WTC11 (cell line): ENCODE results near the gene ARHGAP8. TPM values are rescaled to one million over a fixed set of nuclear protein-coding genes. Genes with fewer than 3 reads are reported as not detected.

Source experiments
- ATAC-seq: fragments of 200-7000 bp; cut with Tn5 transposase; 2 replicates; pipeline ENCODE4 v1.10.0; 2021; ENCODE audit warnings: mild to moderate bottlenecking, moderate library complexity
- CTCF ChIA-PET: fragments of 300-600 bp; sonication (Branson Sonifier 250); formaldehyde crosslinking; loops from one replicate; lab custom pipeline; 2021; ENCODE audit warnings: antibody characterized with exemption; lab: Charles Lee
- POLR2A ChIA-PET: fragments of 350-600 bp; sonication (Branson Sonifier 250); formaldehyde crosslinking; loops from one replicate; lab custom pipeline; 2021; ENCODE audit warnings: antibody characterized with exemption; lab: Charles Lee
- DNase-seq: peaks from one replicate; pipeline ENCODE4 v3.0.0; 2021; ENCODE audit warnings: low spot score
- H3K27ac Mint-ChIP-seq: 2 replicates; pipeline ENCODE4 v1.8.0; 2021; ENCODE audit warnings: mixed read lengths
- H3K27me3 Mint-ChIP-seq: 2 replicates; pipeline ENCODE4 v1.8.0; 2021; ENCODE audit warnings: low read depth, mild to moderate bottlenecking, moderate library complexity, mixed read lengths
- H3K36me3 Mint-ChIP-seq: 2 replicates; pipeline ENCODE4 v1.8.0; 2021; ENCODE audit warnings: mixed read lengths
- H3K4me1 Mint-ChIP-seq: 2 replicates; pipeline ENCODE4 v1.8.0; 2022; ENCODE audit warnings: mixed read lengths
- H3K4me3 Mint-ChIP-seq: 2 replicates; pipeline ENCODE4 v1.8.0; 2021; ENCODE audit warnings: mild to moderate bottlenecking, moderate library complexity, mixed read lengths
- H3K9me3 Mint-ChIP-seq: 2 replicates; pipeline ENCODE4 v1.8.0; 2021; ENCODE audit warnings: mixed read lengths
- ATF3 ChIP-seq: sonication (generic); formaldehyde crosslinking; conservative IDR thresholded peaks from 2 replicates; pipeline ENCODE4 v1.8.1; 2022; ENCODE audit warnings: mild to moderate bottlenecking, missing genetic modification reagents
- ATF6 ChIP-seq: sonication (generic); formaldehyde crosslinking; IDR thresholded peaks from 2 replicates; pipeline ENCODE4 v1.8.1; 2023; ENCODE audit warnings: mild to moderate bottlenecking, missing genetic modification reagents
- CDX4 ChIP-seq: fragments of 250-450 bp; sonication (Bioruptor Pico); IDR thresholded peaks from 2 replicates; pipeline ENCODE4 v1.9.0; 2021; ENCODE audit warnings: moderate library complexity, mild to moderate bottlenecking, inconsistent platforms, borderline replicate concordance
- CREB1 ChIP-seq: sonication (generic); formaldehyde crosslinking; IDR thresholded peaks from 2 replicates; pipeline ENCODE4 v1.8.0; 2023; ENCODE audit warnings: mild to moderate bottlenecking, missing genetic modification reagents
- FOXP4 ChIP-seq: sonication (generic); formaldehyde crosslinking; IDR thresholded peaks from 2 replicates; pipeline ENCODE4 v1.8.0; 2022; ENCODE audit warnings: mild to moderate bottlenecking, missing genetic modification reagents
- IRF2 ChIP-seq: sonication (generic); formaldehyde crosslinking; IDR thresholded peaks from 2 replicates; pipeline ENCODE4 v1.8.0; 2022; ENCODE audit warnings: low read depth, missing genetic modification reagents, borderline replicate concordance
- JUN ChIP-seq: sonication (generic); formaldehyde crosslinking; IDR thresholded peaks from 2 replicates; pipeline ENCODE4 v1.8.0; 2023; ENCODE audit warnings: mild to moderate bottlenecking, missing genetic modification reagents
- KAT7 ChIP-seq: sonication (generic); formaldehyde crosslinking; IDR thresholded peaks from 2 replicates; pipeline ENCODE4 v1.8.1; 2023; ENCODE audit warnings: missing genetic modification reagents, mild to moderate bottlenecking, borderline replicate concordance
- MAX ChIP-seq: sonication (generic); formaldehyde crosslinking; IDR thresholded peaks from 2 replicates; pipeline ENCODE4 v1.8.0; 2022; ENCODE audit warnings: mild to moderate bottlenecking, missing genetic modification reagents
- NFATC4 ChIP-seq: fragments of 250-450 bp; sonication (Bioruptor Pico); IDR thresholded peaks from 2 replicates; pipeline ENCODE4 v1.9.0; 2021; ENCODE audit warnings: mild to moderate bottlenecking
- SP1 ChIP-seq: sonication (generic); formaldehyde crosslinking; conservative IDR thresholded peaks from 2 replicates; pipeline ENCODE4 v1.8.1; 2022; ENCODE audit warnings: missing genetic modification reagents
- ZBTB43 ChIP-seq: sonication (generic); formaldehyde crosslinking; IDR thresholded peaks from 2 replicates; pipeline ENCODE4 v1.8.1; 2023; ENCODE audit warnings: mild to moderate bottlenecking, missing genetic modification reagents
- ZNF121 ChIP-seq: sonication (generic); formaldehyde crosslinking; IDR thresholded peaks from 2 replicates; pipeline ENCODE4 v1.8.0; 2023; ENCODE audit warnings: missing genetic modification reagents
- ZNF263 ChIP-seq: sonication (generic); formaldehyde crosslinking; IDR thresholded peaks from 2 replicates; pipeline ENCODE4 v1.8.1; 2022; ENCODE audit warnings: low read depth, mild to moderate bottlenecking, moderate library complexity, missing genetic modification reagents
- ZNF317 ChIP-seq: sonication (generic); formaldehyde crosslinking; IDR thresholded peaks from 2 replicates; pipeline ENCODE4 v1.8.1; 2023; ENCODE audit warnings: low read depth, mild to moderate bottlenecking, moderate library complexity, missing genetic modification reagents, borderline replicate concordance
- ZNF425 ChIP-seq: fragments of 250-450 bp; sonication (Bioruptor Pico); conservative IDR thresholded peaks from 2 replicates; pipeline ENCODE4 v1.9.0; 2021; ENCODE audit warnings: mild to moderate bottlenecking
- ZNF671 ChIP-seq: fragments of 250-450 bp; sonication (Bioruptor Pico); IDR thresholded peaks from 2 replicates; pipeline ENCODE4 v1.8.0; 2021; ENCODE audit warnings: mild to moderate bottlenecking
- total RNA-seq: library from RNA; stranded (reverse); gene quantifications from 3 replicates; pipeline ENCODE4 v1.2.3, GENCODE V29; 2021

ARHGAP8 gene
- total RNA-seq, 1 experiment from 2014 or later: 61.4 TPM

- TF ChIP-seq ZNF425 (CRISPR knock-in tag): no peak
Observed at GRCh38 chr22:44748524-44748923, 3.9 kb upstream of the ARHGAP8 start (continued).

- POLR2A ChIA-PET: no interaction called here
- H3K27me3 Mint-ChIP-seq: peaks cover 7% of the 10 kb centered on the region
- ATAC-seq: no peak
- H3K4me3 Mint-ChIP-seq: no peak overlapping the region
- CTCF ChIA-PET: interaction anchor here (0.7 to 2.4 kb wide), 2 partner anchors 66 kb away, joined by 3 to 13 read pairs; no protein-coding TSS in a partner anchor
- no peaks in the 10 kb centered on the region for H3K36me3 Mint-ChIP-seq
- H3K4me1 Mint-ChIP-seq: peaks cover 45% of the 10 kb centered on the region
- H3K9me3 Mint-ChIP-seq: peaks cover 3% of the 10 kb centered on the region; the same call in 1 of the 2 replicates
- H3K27ac Mint-ChIP-seq: no peak overlapping the region
- TF ChIP-seq NFATC4 (no peak), ZNF263 (CRISPR knock-in tag) (no peak), MAX (CRISPR knock-in tag) (no peak), KAT7 (CRISPR knock-in tag) (no peak), ZNF317 (CRISPR knock-in tag) (no peak), CDX4 (no peak), ZNF121 (CRISPR knock-in tag) (no peak), JUN (CRISPR knock-in tag) (no peak), ATF3 (no peak), SP1 (CRISPR knock-in tag) (no peak), ZNF671 (CRISPR knock-in tag) (no peak)
- TF ChIP-seq, all 79 proteins: peak for 0
- DNase-seq: no peak
Observed at GRCh38 chr22:44750481-44750880, 1.9 kb upstream of the ARHGAP8 start.

GRCh38 chr22:44753189-44754042 lies 1.0 kb downstream of the ARHGAP8 start:
- DNase-seq: no peak
- peak overlapping the region; percentile 81 for H3K4me3 Mint-ChIP-seq
- H3K27ac Mint-ChIP-seq: peak overlapping the region; percentile 32; the same call in 1 of the 2 replicates
- TF ChIP-seq ZBTB43 (CRISPR knock-in tag) (no peak), CREB1 (CRISPR knock-in tag) (no peak), FOXP4 (CRISPR knock-in tag) (no peak), IRF2 (CRISPR knock-in tag) (no peak), ATF6 (CRISPR knock-in tag) (no peak)
- TF ChIP-seq, all 79 proteins: peak for 0
- no peak for ATAC-seq
- Mint-ChIP-seq H3K36me3 (no peaks in the 10 kb centered on the region), H3K4me1 (peaks cover 43% of the 10 kb centered on the region), H3K9me3 (peaks cover 3% of the 10 kb centered on the region; the same call in 1 of the 2 replicates), H3K27me3 (peaks cover 3% of the 10 kb centered on the region; the same call in 1 of the 2 replicates)
- ChIA-PET POLR2A (interaction anchor here (0.7 to 0.9 kb wide), 2 partner anchors 43 to 296 kb away, joined by 3 read pairs; no protein-coding TSS in a partner anchor), CTCF (interaction anchor here (0.7 to 1.7 kb wide), 5 partner anchors 15 to 79 kb away, joined by 3 to 8 read pairs (median 5); no protein-coding TSS in a partner anchor)
